GM21717 (cell line): ENCODE measurements around the gene TCAIM.
A peak's percentile ranks its signal among the peaks of the same experiment; 100 is the strongest.

Experiments
- ATAC-seq: cut with Tn5 transposase; IDR thresholded peaks from one replicate; pipeline ENCODE4 v1.9.1; 2021; ENCODE audit warnings: mild to moderate bottlenecking, moderate library complexity; ENCODE audit not compliant: unreplicated experiment

TCAIM gene

GRCh38 chr3:44338010-44338827 is at the start of gene TCAIM:
TCAIM (plus strand) TSS chr3:44338766; CDS start chr3:44354783, 16,017 bp downstream.
- peak; percentile 87 for ATAC-seq

- no peak for ATAC-seq
Observed at GRCh38 chr3:44289882-44290462, 48.6 kb upstream of the TCAIM start.

GRCh38 chr3:44292276-44292675 is 46.3 kb upstream of the TCAIM start:
- no peak for ATAC-seq

GRCh38 chr3:44292947-44293346 is 45.6 kb upstream of the TCAIM start:
- ATAC-seq, result no peak

GRCh38 chr3:44297255-44297654 is 41.3 kb upstream of the TCAIM start:
- ATAC-seq, result no peak

- ATAC-seq, result no peak
Observed at GRCh38 chr3:44301746-44302145, 36.8 kb upstream of the TCAIM start.

GRCh38 chr3:44309500-44309899 is 29.1 kb upstream of the TCAIM start:
- ATAC-seq, result no peak

- no peak for ATAC-seq
Observed at GRCh38 chr3:44318891-44319311, 19.7 kb upstream of the TCAIM start.

- ATAC-seq, result no peak
Observed at GRCh38 chr3:44321335-44321734, 17.2 kb upstream of the TCAIM start.

- ATAC-seq, result no peak
Observed at GRCh38 chr3:44323341-44323955, 15.1 kb upstream of the TCAIM start.

- ATAC-seq, result no peak
Observed at GRCh38 chr3:44324584-44324983, 14.0 kb upstream of the TCAIM start.

GRCh38 chr3:44326019-44326418 is 12.5 kb upstream of the TCAIM start:
- ATAC-seq, result no peak

GRCh38 chr3:44326515-44326914 is 12.1 kb upstream of the TCAIM start:
- no peak for ATAC-seq

GRCh38 chr3:44329946-44330345 is 8.6 kb upstream of the TCAIM start:
- no peak for ATAC-seq

GRCh38 chr3:44330444-44330843 is 8.1 kb upstream of the TCAIM start:
- ATAC-seq, result no peak

- no peak for ATAC-seq
Observed at GRCh38 chr3:44334326-44334725, 4.2 kb upstream of the TCAIM start.

- no peak for ATAC-seq
Observed at GRCh38 chr3:44337248-44337785, 1.2 kb upstream of the TCAIM start.

GRCh38 chr3:44338828-44339127 is 212 bp downstream of the TCAIM start:
- no peak for ATAC-seq

- no peak for ATAC-seq
Observed at GRCh38 chr3:44339181-44340057, 853 bp downstream of the TCAIM start.

GRCh38 chr3:44340058-44340395 is 1.5 kb downstream of the TCAIM start:
- ATAC-seq, result no peak

GRCh38 chr3:44342176-44342790 is 3.7 kb downstream of the TCAIM start:
- ATAC-seq, result no peak
